GM12878 (cell line): ENCODE data around the gene UGT2B10.

Experiments used
- BRCA1 ChIP-seq: IDR thresholded peaks from 2 replicates; pipeline ENCODE4 v1.6.1; 2011; ENCODE audit warnings: low read depth, low read length, improper control_type of control experiment
- CREB1 ChIP-seq: IDR thresholded peaks from 2 replicates; pipeline ENCODE4 v1.6.1; 2012; ENCODE audit warnings: low read depth, mild to moderate bottlenecking, inconsistent platforms
- HDAC6 ChIP-seq: fragments of 200-600 bp; sonication (generic); IDR thresholded peaks from one replicate; pipeline ENCODE4 v1.8.0; 2017; ENCODE audit warnings: antibody characterized with exemption; ENCODE audit not compliant: unreplicated experiment
- MTA3 ChIP-seq: IDR thresholded peaks from 2 replicates; pipeline ENCODE4 v1.6.1; 2012; ENCODE audit warnings: low read length, inconsistent platforms, borderline replicate concordance
- SRF ChIP-seq, 2 experiments: IDR thresholded peaks; 2 replicates each; pipeline ENCODE4 v1.6.1; 2011; ENCODE audit warnings: low read depth in 2 of 2, low read length in 2 of 2, mild to moderate bottlenecking in 1 of 2, moderate library complexity in 1 of 2
- STAT3 ChIP-seq: IDR thresholded peaks from 2 replicates; pipeline ENCODE4 v1.6.1; 2011; ENCODE audit warnings: low read depth, low read length, improper control_type of control experiment
- TF ChIP-seq, protein P1 (sequence below): fragments of 450-650 bp; formaldehyde crosslinking; IDR thresholded peaks from 2 replicates; pipeline ENCODE4 v1.4.0; 2022; ENCODE audit warnings: mild to moderate bottlenecking, moderate library complexity

- TF ChIP-seq MTA3 = no peak
- TF ChIP-seq, protein P1, sequence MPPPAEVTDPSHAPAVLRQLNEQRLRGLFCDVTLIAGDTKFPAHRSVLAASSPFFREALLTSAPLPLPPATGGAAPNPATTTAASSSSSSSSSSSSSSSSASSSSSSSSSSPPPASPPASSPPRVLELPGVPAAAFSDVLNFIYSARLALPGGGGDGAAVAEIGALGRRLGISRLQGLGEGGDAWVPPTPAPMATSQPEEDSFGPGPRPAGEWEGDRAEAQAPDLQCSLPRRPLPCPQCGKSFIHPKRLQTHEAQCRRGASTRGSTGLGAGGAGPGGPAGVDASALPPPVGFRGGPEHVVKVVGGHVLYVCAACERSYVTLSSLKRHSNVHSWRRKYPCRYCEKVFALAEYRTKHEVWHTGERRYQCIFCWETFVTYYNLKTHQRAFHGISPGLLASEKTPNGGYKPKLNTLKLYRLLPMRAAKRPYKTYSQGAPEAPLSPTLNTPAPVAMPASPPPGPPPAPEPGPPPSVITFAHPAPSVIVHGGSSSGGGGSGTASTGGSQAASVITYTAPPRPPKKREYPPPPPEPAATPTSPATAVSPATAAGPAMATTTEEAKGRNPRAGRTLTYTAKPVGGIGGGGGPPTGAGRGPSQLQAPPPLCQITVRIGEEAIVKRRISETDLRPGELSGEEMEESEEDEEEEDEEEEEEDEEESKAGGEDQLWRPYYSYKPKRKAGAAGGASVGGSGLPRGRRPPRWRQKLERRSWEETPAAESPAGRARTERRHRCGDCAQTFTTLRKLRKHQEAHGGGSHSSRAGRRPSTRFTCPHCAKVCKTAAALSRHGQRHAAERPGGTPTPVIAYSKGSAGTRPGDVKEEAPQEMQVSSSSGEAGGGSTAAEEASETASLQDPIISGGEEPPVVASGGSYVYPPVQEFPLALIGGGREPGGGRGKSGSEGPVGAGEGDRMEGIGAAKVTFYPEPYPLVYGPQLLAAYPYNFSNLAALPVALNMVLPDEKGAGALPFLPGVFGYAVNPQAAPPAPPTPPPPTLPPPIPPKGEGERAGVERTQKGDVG = no peak
- no peak for TF ChIP-seq CREB1
- TF ChIP-seq SRF (IDR thresholded peaks at IDR 0.05; ENCODE audit: low read depth in 2 of 2, low read length in 2 of 2) = no peak
- no peak for TF ChIP-seq HDAC6
- no peak for TF ChIP-seq BRCA1
- TF ChIP-seq STAT3 = no peak
Measured at GRCh38 chr4:68803013-68803412, 12.8 kb upstream of the UGT2B10 start.
